Neural cell (in vitro differentiated cells): ENCODE measurements around the gene TENM3. TPM values are rescaled to one million over a fixed set of nuclear protein-coding genes. Genes with fewer than 3 reads are reported as not detected.

Experiments
- H2AFZ ChIP-seq: fragments of 200-600, 300-800 bp; sonication (generic), shearing (Covaris generic); 2 replicates; pipeline ENCODE4 v1.6.0; 2014; ENCODE audit warnings: low read depth, mild to moderate bottlenecking, antibody characterized with exemption, low read length, moderate library complexity
- H3F3A ChIP-seq: fragments of 200-600 bp; shearing (Covaris generic); 2 replicates; pipeline ENCODE4 v1.6.1; 2016; ENCODE audit warnings: mild to moderate bottlenecking, moderate library complexity, mixed read lengths, antibody characterized with exemption, low read length; ENCODE audit not compliant: insufficient read depth, poor library complexity, severe bottlenecking
- H3K27ac ChIP-seq: fragments of 200-600, 300-800 bp; sonication (generic), shearing (Covaris generic); 2 replicates; pipeline ENCODE4 v1.5.1; 2014; ENCODE audit warnings: mild to moderate bottlenecking, low read length, moderate library complexity
- H3K27me3 ChIP-seq: fragments of 300-800, 200-600 bp; sonication (generic), shearing (Covaris generic); 2 replicates; pipeline ENCODE4 v1.6.0; 2014; ENCODE audit warnings: mild to moderate bottlenecking, low read depth, low read length, moderate library complexity; ENCODE audit not compliant: insufficient read depth
- H3K36me3 ChIP-seq: fragments of 300-800, 200-600 bp; sonication (generic), shearing (Covaris generic); 2 replicates; pipeline ENCODE4 v1.5.1; 2014; ENCODE audit warnings: mild to moderate bottlenecking, antibody characterized with exemption, low read length, moderate library complexity; ENCODE audit not compliant: insufficient read depth
- H3K4me2 ChIP-seq: fragments of 300-800, 200-600 bp; sonication (generic), shearing (Covaris generic); 2 replicates; pipeline ENCODE4 v1.6.0; 2014; ENCODE audit warnings: mild to moderate bottlenecking, low read length
- H3K4me3 ChIP-seq: fragments of 300-800, 200-600 bp; sonication (generic), shearing (Covaris generic); 2 replicates; pipeline ENCODE4 v1.5.1; 2014; ENCODE audit warnings: mild to moderate bottlenecking, low read length, moderate library complexity
- H3K79me2 ChIP-seq: fragments of 200-600 bp; shearing (Covaris generic); replicated peaks from 2 replicates; pipeline ENCODE4 v1.6.0; 2014; ENCODE audit warnings: mild to moderate bottlenecking, low read length, moderate library complexity; ENCODE audit not compliant: insufficient read depth
- H3K9ac ChIP-seq: fragments of 300-800, 200-600 bp; sonication (generic), shearing (Covaris generic); 2 replicates; pipeline ENCODE4 v1.6.1; 2016; ENCODE audit warnings: mild to moderate bottlenecking, low read length, mixed read lengths
- H3K9me2 ChIP-seq: fragments of 200-600 bp; shearing (Covaris generic); 2 replicates; pipeline ENCODE4 v1.6.1; 2016; ENCODE audit warnings: mild to moderate bottlenecking, low read length, mixed read lengths; ENCODE audit not compliant: insufficient read depth
- H3K9me3 ChIP-seq: fragments of 200-600, 300-800 bp; sonication (generic), shearing (Covaris generic); 2 replicates; pipeline ENCODE4 v1.6.1; 2016; ENCODE audit warnings: mild to moderate bottlenecking, mixed run types, low read length, moderate library complexity, mixed read lengths
- H4K20me1 ChIP-seq: fragments of 200-600 bp; shearing (Covaris generic); 2 replicates; pipeline ENCODE4 v1.6.1; 2016; ENCODE audit warnings: mild to moderate bottlenecking, mixed run types; ENCODE audit not compliant: insufficient read depth
- EP300 ChIP-seq: fragments of 450-650 bp; conservative IDR thresholded peaks from 2 replicates; pipeline ENCODE4 v1.6.1; 2014; ENCODE audit warnings: antibody characterized with exemption, mild to moderate bottlenecking, moderate library complexity; ENCODE audit not compliant: poor library complexity, severe bottlenecking
- EZH2 ChIP-seq: fragments of 200-600, 300-800 bp; shearing (Covaris generic), sonication (generic); IDR thresholded peaks from 2 replicates; pipeline ENCODE4 v1.6.1; 2014; ENCODE audit warnings: antibody characterized with exemption, low read length, borderline replicate concordance, mild to moderate bottlenecking; ENCODE audit not compliant: insufficient read depth, poor library complexity, severe bottlenecking
- MXI1 ChIP-seq: fragments of 450-650 bp; conservative IDR thresholded peaks from 2 replicates; pipeline ENCODE4 v1.6.1; 2014; ENCODE audit warnings: antibody characterized with exemption, mild to moderate bottlenecking; ENCODE audit not compliant: poor library complexity, severe bottlenecking
- POLR2AphosphoS5 ChIP-seq: IDR thresholded peaks from 2 replicates; pipeline ENCODE4 v1.6.1; 2012
- RAD21 ChIP-seq: fragments of 450-650 bp; conservative IDR thresholded peaks from 2 replicates; pipeline ENCODE4 v1.6.1; 2014; ENCODE audit warnings: antibody characterized with exemption, mild to moderate bottlenecking, moderate library complexity
- SMC3 ChIP-seq: fragments of 450-650 bp; conservative IDR thresholded peaks from 2 replicates; pipeline ENCODE4 v1.6.1; 2014; ENCODE audit warnings: antibody characterized with exemption, mild to moderate bottlenecking, moderate library complexity; ENCODE audit not compliant: poor library complexity
- TAF1 ChIP-seq: IDR thresholded peaks from 2 replicates; pipeline ENCODE4 v1.6.1; 2012; ENCODE audit warnings: low read depth
- polyA plus RNA-seq: library from polyadenylated mRNA; depleted of rRNA; stranded (reverse); fragments of >200 nt; gene quantifications from 2 replicates; pipeline ENCODE4 v1.2.3, GENCODE V29; 2014
- TF ChIP-seq, protein P1 (sequence below): fragments of 450-650 bp; IDR thresholded peaks from 2 replicates; pipeline ENCODE4 v1.5.1; 2014; ENCODE audit warnings: antibody characterized with exemption, mild to moderate bottlenecking, moderate library complexity; ENCODE audit not compliant: poor library complexity, severe bottlenecking
- TF ChIP-seq, protein P2 (sequence below): IDR thresholded peaks from 2 replicates; pipeline ENCODE4 v1.6.1; 2012; ENCODE audit warnings: borderline replicate concordance

TENM3 gene
- polyA plus RNA-seq, 1 donor from 2014 or later: 7.3 TPM

DNA sequence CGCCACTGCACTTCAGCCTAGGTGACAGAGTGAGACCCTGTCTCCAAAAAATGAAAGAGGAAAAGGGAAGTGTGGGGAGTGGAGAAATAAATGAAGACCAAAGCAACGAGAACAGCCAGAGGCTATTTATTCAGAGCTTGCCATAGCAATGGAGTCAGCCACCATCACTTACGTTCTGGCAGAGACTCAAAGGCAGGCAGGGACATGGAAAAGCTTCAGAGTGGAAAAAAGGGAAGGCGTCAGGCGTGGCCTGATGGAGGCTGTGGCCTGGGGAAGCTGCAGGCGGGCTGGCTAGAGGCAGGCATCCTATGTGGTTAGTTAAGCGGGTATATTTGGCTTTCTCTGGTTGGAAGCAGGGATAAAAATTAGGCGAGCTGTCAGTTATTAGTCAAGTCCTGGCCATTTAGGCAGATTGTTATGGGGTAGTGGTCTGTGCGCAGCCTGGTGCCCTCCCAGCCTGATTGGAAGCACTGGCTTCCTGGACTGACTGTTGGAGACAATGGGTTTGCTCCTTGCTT, 600.7 kb downstream of the TENM3 start:
- H3K79me2 ChIP-seq: no peaks in the 10 kb centered on the region
- H3K4me3 ChIP-seq: no peak overlapping the region
- H3K9me3 ChIP-seq: no peaks in the 10 kb centered on the region
- no peaks in the 10 kb centered on the region for H4K20me1 ChIP-seq
- H3K36me3 ChIP-seq: no peaks in the 10 kb centered on the region
- H3K27ac ChIP-seq: no peak overlapping the region
- no peaks in the 10 kb centered on the region for H3F3A ChIP-seq
- H2AFZ ChIP-seq: no peak overlapping the region
- TF ChIP-seq MXI1 (no peak), RAD21 (no peak), EP300 (no peak), POLR2AphosphoS5 (no peak), EZH2 (no peak), TAF1 (no peak), SMC3 (no peak)
- TF ChIP-seq, protein P1, sequence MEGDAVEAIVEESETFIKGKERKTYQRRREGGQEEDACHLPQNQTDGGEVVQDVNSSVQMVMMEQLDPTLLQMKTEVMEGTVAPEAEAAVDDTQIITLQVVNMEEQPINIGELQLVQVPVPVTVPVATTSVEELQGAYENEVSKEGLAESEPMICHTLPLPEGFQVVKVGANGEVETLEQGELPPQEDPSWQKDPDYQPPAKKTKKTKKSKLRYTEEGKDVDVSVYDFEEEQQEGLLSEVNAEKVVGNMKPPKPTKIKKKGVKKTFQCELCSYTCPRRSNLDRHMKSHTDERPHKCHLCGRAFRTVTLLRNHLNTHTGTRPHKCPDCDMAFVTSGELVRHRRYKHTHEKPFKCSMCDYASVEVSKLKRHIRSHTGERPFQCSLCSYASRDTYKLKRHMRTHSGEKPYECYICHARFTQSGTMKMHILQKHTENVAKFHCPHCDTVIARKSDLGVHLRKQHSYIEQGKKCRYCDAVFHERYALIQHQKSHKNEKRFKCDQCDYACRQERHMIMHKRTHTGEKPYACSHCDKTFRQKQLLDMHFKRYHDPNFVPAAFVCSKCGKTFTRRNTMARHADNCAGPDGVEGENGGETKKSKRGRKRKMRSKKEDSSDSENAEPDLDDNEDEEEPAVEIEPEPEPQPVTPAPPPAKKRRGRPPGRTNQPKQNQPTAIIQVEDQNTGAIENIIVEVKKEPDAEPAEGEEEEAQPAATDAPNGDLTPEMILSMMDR: no peak
- TF ChIP-seq, protein P2, sequence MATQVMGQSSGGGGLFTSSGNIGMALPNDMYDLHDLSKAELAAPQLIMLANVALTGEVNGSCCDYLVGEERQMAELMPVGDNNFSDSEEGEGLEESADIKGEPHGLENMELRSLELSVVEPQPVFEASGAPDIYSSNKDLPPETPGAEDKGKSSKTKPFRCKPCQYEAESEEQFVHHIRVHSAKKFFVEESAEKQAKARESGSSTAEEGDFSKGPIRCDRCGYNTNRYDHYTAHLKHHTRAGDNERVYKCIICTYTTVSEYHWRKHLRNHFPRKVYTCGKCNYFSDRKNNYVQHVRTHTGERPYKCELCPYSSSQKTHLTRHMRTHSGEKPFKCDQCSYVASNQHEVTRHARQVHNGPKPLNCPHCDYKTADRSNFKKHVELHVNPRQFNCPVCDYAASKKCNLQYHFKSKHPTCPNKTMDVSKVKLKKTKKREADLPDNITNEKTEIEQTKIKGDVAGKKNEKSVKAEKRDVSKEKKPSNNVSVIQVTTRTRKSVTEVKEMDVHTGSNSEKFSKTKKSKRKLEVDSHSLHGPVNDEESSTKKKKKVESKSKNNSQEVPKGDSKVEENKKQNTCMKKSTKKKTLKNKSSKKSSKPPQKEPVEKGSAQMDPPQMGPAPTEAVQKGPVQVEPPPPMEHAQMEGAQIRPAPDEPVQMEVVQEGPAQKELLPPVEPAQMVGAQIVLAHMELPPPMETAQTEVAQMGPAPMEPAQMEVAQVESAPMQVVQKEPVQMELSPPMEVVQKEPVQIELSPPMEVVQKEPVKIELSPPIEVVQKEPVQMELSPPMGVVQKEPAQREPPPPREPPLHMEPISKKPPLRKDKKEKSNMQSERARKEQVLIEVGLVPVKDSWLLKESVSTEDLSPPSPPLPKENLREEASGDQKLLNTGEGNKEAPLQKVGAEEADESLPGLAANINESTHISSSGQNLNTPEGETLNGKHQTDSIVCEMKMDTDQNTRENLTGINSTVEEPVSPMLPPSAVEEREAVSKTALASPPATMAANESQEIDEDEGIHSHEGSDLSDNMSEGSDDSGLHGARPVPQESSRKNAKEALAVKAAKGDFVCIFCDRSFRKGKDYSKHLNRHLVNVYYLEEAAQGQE: no peak
- no peak overlapping the region for H3K4me2 ChIP-seq
- H3K9me2 ChIP-seq: no peaks in the 10 kb centered on the region
- no peaks in the 10 kb centered on the region for H3K27me3 ChIP-seq
- no peak overlapping the region for H3K9ac ChIP-seq

DNA sequence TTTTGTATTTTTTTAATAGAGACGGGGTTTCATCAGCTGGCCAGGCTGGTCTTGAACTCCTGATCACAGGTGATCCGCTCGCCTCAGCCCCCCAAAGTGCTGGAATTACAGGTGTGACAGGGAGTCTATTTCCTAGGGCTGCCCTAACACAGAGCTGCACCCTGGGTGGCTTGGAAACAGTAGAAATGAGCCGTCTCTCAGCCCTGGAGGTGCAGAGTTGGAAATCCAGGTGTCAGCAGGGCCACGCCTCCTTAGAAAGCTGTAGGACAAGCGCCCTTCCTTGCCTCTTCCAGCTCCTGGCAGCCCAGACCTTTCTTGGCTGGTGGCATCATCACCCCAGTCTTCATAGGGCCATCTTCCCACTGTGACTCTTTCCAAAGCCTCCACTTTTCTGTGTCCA, 602.4 kb downstream of the TENM3 start:
- H3F3A ChIP-seq: no peaks in the 10 kb centered on the region
- no peak overlapping the region for H3K4me3 ChIP-seq
- no peaks in the 10 kb centered on the region for H3K9me2 ChIP-seq
- no peak overlapping the region for H3K4me2 ChIP-seq
- H3K36me3 ChIP-seq: no peaks in the 10 kb centered on the region
- no peaks in the 10 kb centered on the region for H3K79me2 ChIP-seq
- no peak overlapping the region for H3K27ac ChIP-seq
- H3K9ac ChIP-seq: no peak overlapping the region
- H4K20me1 ChIP-seq: no peaks in the 10 kb centered on the region
- no peaks in the 10 kb centered on the region for H3K9me3 ChIP-seq
- H2AFZ ChIP-seq: no peak overlapping the region
- no peaks in the 10 kb centered on the region for H3K27me3 ChIP-seq
- TF ChIP-seq, protein P1: no peak
- TF ChIP-seq RAD21 (no peak), EP300 (no peak), TAF1 (no peak)
